HepG2 (cell line): ENCODE data around the gene PARK7. TPM values are rescaled to one million over a fixed set of nuclear protein-coding genes. Genes with fewer than 3 reads are reported as not detected.

Experiments used
- KAT2B ChIP-seq: fragments of 150-350 bp; IDR thresholded peaks from 2 replicates; pipeline ENCODE4 v1.6.1; 2014; ENCODE audit warnings: low read depth, low read length, borderline replicate concordance
- KMT2B ChIP-seq: IDR thresholded peaks from 2 replicates; pipeline ENCODE4 v1.6.1; 2016; ENCODE audit warnings: missing genetic modification reagents, missing compliant biosample characterization
- MBD4 ChIP-seq: IDR thresholded peaks from 2 replicates; pipeline ENCODE4 v1.6.1; 2012; ENCODE audit warnings: low read length, inconsistent platforms, borderline replicate concordance
- POLR2A ChIP-seq, 2 experiments: IDR thresholded peaks; 2 replicates each; pipeline ENCODE4 v1.6.1; 2011; ENCODE audit warnings: low read depth in 2 of 2, low read length in 2 of 2, mild to moderate bottlenecking in 1 of 2, moderate library complexity in 1 of 2; ENCODE audit not compliant: insufficient read depth in 1 of 2
- RARG ChIP-seq: sonication (generic); formaldehyde crosslinking; IDR thresholded peaks from 2 replicates; pipeline ENCODE4 v1.4.0; 2020; ENCODE audit warnings: low read depth, mild to moderate bottlenecking, missing genetic modification reagents
- REXO4 ChIP-seq: sonication (generic); formaldehyde crosslinking; IDR thresholded peaks from 2 replicates; pipeline ENCODE4 v1.8.0; 2022; ENCODE audit warnings: missing genetic modification reagents, mild to moderate bottlenecking, borderline replicate concordance
- SALL1 ChIP-seq: sonication (generic); formaldehyde crosslinking; IDR thresholded peaks from 2 replicates; pipeline ENCODE4 v1.8.0; 2022; ENCODE audit warnings: mild to moderate bottlenecking, missing genetic modification reagents
- SIN3A ChIP-seq: IDR thresholded peaks from 2 replicates; pipeline ENCODE4 v1.6.1; 2011; ENCODE audit warnings: low read depth, mild to moderate bottlenecking, control low read depth, low read length, borderline replicate concordance
- SKI ChIP-seq: fragments of 450-650 bp; IDR thresholded peaks from one replicate; pipeline ENCODE4 v1.6.1; 2018; ENCODE audit warnings: mild to moderate bottlenecking; ENCODE audit not compliant: partially characterized antibody
- STAG1 ChIP-seq: sonication (generic); formaldehyde crosslinking; IDR thresholded peaks from 2 replicates; pipeline ENCODE4 v1.4.0; 2020; ENCODE audit warnings: missing genetic modification reagents
- TSC22D2 ChIP-seq: sonication (generic); formaldehyde crosslinking; IDR thresholded peaks from 2 replicates; pipeline ENCODE4 v1.5.1; 2020; ENCODE audit warnings: missing genetic modification reagents, mild to moderate bottlenecking, borderline replicate concordance
- YY1 ChIP-seq: IDR thresholded peaks from 2 replicates; pipeline ENCODE4 v1.6.1; 2011; ENCODE audit warnings: low read length, low read depth, moderate library complexity, mild to moderate bottlenecking; ENCODE audit not compliant: insufficient read depth, insufficient replicate concordance
- ZNF160 ChIP-seq: sonication (generic); formaldehyde crosslinking; IDR thresholded peaks from 2 replicates; pipeline ENCODE4 v1.8.0; 2022; ENCODE audit warnings: mild to moderate bottlenecking, inconsistent platforms, missing genetic modification reagents
- ZNF24 ChIP-seq: fragments of 450-650 bp; IDR thresholded peaks from 2 replicates; pipeline ENCODE4 v1.6.1; 2017; ENCODE audit warnings: antibody characterized with exemption, mild to moderate bottlenecking
- ZNF292 ChIP-seq: sonication (generic); formaldehyde crosslinking; IDR thresholded peaks from 2 replicates; pipeline ENCODE4 v1.8.1; 2022; ENCODE audit warnings: mild to moderate bottlenecking, low read depth, missing genetic modification reagents, borderline replicate concordance
- ZNF746 ChIP-seq: sonication (generic); formaldehyde crosslinking; IDR thresholded peaks from 2 replicates; pipeline ENCODE4 v1.8.0; 2022; ENCODE audit warnings: mild to moderate bottlenecking, missing genetic modification reagents
- ZNF83 ChIP-seq: sonication (generic); formaldehyde crosslinking; IDR thresholded peaks from 2 replicates; pipeline ENCODE4 v1.4.0; 2020; ENCODE audit warnings: missing genetic modification reagents, mild to moderate bottlenecking, borderline replicate concordance
- polyA plus RNA-seq, 8 experiments: library from polyadenylated mRNA; depleted of rRNA in 3 of 8; stranded (reverse) in 7 of 8; unstranded in 1 of 8; fragments of >200 nt; fragmentation: Illumina TruSeq in 4 of 8; extraction: Trizol in 4 of 8; gene quantifications; 2 replicates each; pipeline versions ENCODE4 v1.2.1 to v1.2.3, GENCODE V29; 2011 to 2016; ENCODE audit warnings: low read depth in 4 of 8, missing spikeins in 1 of 8, mixed read lengths in 1 of 8; ENCODE audit not compliant: insufficient read depth in 1 of 8
- total RNA-seq, 5 experiments: library from RNA; depleted of rRNA; stranded (reverse); fragments of >200 nt; fragmentation: Illumina TruSeq; extraction: Trizol; gene quantifications; 2 replicates each; pipeline ENCODE4 v1.2.3, GENCODE V29; 2016; ENCODE audit warnings: low read depth in 1 of 5
- TF ChIP-seq, protein P1 (sequence below): sonication (generic); formaldehyde crosslinking; IDR thresholded peaks from 2 replicates; pipeline ENCODE4 v1.4.0; 2020; ENCODE audit warnings: missing genetic modification reagents, borderline replicate concordance
- TF ChIP-seq, protein P2 (sequence below): sonication (generic); formaldehyde crosslinking; IDR thresholded peaks from 2 replicates; pipeline ENCODE4 v1.8.1; 2023; ENCODE audit warnings: mild to moderate bottlenecking, missing genetic modification reagents, borderline replicate concordance
- TF ChIP-seq, protein P3 (sequence below): sonication (generic); formaldehyde crosslinking; IDR thresholded peaks from 2 replicates; pipeline ENCODE4 v1.4.0; 2020; ENCODE audit warnings: missing genetic modification reagents
- TF ChIP-seq, protein P4 (sequence below): sonication (generic); formaldehyde crosslinking; IDR thresholded peaks from 2 replicates; pipeline ENCODE4 v1.5.0; 2020; ENCODE audit warnings: mild to moderate bottlenecking, low read depth, missing genetic modification reagents, borderline replicate concordance
- TF ChIP-seq, protein P5 (sequence below): sonication (generic); formaldehyde crosslinking; IDR thresholded peaks from 2 replicates; pipeline ENCODE4 v1.5.1; 2020; ENCODE audit warnings: mild to moderate bottlenecking, missing genetic modification reagents, moderate library complexity

PARK7 gene
- total and polyA plus RNA-seq, 2 of the 13 experiments (the other 11 are each of a cell fraction or from before 2014, with no cell fraction given), result 212 to 296 TPM

DNA sequence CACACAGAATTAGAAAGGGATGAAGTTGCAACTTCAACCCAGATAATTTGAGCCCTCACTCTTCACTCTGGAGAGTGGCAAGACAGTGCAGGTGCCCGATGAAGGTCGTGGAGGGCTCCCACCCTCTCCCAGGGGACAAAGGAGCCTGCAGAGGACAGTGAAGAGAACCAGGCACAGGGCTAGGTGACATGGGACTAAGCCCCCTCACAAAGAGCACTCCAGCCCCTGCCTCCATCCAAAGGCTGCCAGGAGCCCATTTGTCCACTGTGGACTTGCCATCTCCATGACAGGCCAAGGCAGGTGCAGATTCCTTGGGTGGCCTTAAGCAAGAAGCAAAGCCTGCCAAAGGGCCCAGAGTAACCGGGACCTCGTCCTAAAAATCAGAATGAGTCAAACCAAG, 49.5 kb downstream of the PARK7 start (continued):
- TF ChIP-seq, protein P1, sequence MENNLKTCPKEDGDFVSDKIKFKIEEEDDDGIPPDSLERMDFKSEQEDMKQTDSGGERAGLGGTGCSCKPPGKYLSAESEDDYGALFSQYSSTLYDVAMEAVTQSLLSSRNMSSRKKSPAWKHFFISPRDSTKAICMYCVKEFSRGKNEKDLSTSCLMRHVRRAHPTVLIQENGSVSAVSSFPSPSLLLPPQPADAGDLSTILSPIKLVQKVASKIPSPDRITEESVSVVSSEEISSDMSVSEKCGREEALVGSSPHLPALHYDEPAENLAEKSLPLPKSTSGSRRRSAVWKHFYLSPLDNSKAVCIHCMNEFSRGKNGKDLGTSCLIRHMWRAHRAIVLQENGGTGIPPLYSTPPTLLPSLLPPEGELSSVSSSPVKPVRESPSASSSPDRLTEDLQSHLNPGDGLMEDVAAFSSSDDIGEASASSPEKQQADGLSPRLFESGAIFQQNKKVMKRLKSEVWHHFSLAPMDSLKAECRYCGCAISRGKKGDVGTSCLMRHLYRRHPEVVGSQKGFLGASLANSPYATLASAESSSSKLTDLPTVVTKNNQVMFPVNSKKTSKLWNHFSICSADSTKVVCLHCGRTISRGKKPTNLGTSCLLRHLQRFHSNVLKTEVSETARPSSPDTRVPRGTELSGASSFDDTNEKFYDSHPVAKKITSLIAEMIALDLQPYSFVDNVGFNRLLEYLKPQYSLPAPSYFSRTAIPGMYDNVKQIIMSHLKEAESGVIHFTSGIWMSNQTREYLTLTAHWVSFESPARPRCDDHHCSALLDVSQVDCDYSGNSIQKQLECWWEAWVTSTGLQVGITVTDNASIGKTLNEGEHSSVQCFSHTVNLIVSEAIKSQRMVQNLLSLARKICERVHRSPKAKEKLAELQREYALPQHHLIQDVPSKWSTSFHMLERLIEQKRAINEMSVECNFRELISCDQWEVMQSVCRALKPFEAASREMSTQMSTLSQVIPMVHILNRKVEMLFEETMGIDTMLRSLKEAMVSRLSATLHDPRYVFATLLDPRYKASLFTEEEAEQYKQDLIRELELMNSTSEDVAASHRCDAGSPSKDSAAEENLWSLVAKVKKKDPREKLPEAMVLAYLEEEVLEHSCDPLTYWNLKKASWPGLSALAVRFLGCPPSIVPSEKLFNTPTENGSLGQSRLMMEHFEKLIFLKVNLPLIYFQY (CRISPR knock-in tag), result 0 out of 2 replicates have a peak, but pooled peaks have one; percentile 18
- TF ChIP-seq, protein P2, sequence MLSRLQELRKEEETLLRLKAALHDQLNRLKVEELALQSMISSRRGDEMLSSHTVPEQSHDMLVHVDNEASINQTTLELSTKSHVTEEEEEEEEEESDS, result no peak
- TF ChIP-seq YY1, result no peak
- TF ChIP-seq TSC22D2 (CRISPR knock-in tag), result no peak
- no peak for TF ChIP-seq STAG1 (CRISPR knock-in tag)
- no peak for TF ChIP-seq KAT2B
- no peak for TF ChIP-seq REXO4 (CRISPR knock-in tag)
- TF ChIP-seq, protein P3, sequence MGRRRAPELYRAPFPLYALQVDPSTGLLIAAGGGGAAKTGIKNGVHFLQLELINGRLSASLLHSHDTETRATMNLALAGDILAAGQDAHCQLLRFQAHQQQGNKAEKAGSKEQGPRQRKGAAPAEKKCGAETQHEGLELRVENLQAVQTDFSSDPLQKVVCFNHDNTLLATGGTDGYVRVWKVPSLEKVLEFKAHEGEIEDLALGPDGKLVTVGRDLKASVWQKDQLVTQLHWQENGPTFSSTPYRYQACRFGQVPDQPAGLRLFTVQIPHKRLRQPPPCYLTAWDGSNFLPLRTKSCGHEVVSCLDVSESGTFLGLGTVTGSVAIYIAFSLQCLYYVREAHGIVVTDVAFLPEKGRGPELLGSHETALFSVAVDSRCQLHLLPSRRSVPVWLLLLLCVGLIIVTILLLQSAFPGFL (CRISPR knock-in tag), result no peak
- 0 out of 2 replicates have a peak, but pooled peaks have one; percentile 9 for TF ChIP-seq SALL1 (CRISPR knock-in tag)
- TF ChIP-seq POLR2A (IDR thresholded peaks at IDR 0.05; ENCODE audit: insufficient read depth in 1 of 2, low read depth in 2 of 2, low read length in 2 of 2), result peak; percentile 42 to 75; a peak in 2 of 4 replicates
- no peak for TF ChIP-seq RARG
- no peak for TF ChIP-seq SKI
- no peak for TF ChIP-seq ZNF24
- TF ChIP-seq ZNF160 (CRISPR knock-in tag), result no peak
- no peak for TF ChIP-seq ZNF292 (CRISPR knock-in tag)
- TF ChIP-seq MBD4, result no peak
- no peak for TF ChIP-seq ZNF83
- no peak for TF ChIP-seq SIN3A
- TF ChIP-seq, protein P4, sequence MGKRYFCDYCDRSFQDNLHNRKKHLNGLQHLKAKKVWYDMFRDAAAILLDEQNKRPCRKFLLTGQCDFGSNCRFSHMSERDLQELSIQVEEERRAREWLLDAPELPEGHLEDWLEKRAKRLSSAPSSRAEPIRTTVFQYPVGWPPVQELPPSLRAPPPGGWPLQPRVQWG, result 0 out of 2 replicates have a peak, but pooled peaks have one; percentile 68
- no peak for TF ChIP-seq KMT2B (CRISPR knock-in tag)
- TF ChIP-seq, protein P5, sequence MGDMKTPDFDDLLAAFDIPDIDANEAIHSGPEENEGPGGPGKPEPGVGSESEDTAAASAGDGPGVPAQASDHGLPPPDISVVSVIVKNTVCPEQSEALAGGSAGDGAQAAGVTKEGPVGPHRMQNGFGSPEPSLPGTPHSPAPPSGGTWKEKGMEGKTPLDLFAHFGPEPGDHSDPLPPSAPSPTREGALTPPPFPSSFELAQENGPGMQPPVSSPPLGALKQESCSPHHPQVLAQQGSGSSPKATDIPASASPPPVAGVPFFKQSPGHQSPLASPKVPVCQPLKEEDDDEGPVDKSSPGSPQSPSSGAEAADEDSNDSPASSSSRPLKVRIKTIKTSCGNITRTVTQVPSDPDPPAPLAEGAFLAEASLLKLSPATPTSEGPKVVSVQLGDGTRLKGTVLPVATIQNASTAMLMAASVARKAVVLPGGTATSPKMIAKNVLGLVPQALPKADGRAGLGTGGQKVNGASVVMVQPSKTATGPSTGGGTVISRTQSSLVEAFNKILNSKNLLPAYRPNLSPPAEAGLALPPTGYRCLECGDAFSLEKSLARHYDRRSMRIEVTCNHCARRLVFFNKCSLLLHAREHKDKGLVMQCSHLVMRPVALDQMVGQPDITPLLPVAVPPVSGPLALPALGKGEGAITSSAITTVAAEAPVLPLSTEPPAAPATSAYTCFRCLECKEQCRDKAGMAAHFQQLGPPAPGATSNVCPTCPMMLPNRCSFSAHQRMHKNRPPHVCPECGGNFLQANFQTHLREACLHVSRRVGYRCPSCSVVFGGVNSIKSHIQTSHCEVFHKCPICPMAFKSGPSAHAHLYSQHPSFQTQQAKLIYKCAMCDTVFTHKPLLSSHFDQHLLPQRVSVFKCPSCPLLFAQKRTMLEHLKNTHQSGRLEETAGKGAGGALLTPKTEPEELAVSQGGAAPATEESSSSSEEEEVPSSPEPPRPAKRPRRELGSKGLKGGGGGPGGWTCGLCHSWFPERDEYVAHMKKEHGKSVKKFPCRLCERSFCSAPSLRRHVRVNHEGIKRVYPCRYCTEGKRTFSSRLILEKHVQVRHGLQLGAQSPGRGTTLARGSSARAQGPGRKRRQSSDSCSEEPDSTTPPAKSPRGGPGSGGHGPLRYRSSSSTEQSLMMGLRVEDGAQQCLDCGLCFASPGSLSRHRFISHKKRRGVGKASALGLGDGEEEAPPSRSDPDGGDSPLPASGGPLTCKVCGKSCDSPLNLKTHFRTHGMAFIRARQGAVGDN, result 0 out of 2 replicates have a peak, but pooled peaks have one; percentile 20
- TF ChIP-seq ZNF746 (CRISPR knock-in tag), result 0 out of 2 replicates have a peak, but pooled peaks have one; percentile 24
